ENCODE data around the gene HAUS7.

DNA sequence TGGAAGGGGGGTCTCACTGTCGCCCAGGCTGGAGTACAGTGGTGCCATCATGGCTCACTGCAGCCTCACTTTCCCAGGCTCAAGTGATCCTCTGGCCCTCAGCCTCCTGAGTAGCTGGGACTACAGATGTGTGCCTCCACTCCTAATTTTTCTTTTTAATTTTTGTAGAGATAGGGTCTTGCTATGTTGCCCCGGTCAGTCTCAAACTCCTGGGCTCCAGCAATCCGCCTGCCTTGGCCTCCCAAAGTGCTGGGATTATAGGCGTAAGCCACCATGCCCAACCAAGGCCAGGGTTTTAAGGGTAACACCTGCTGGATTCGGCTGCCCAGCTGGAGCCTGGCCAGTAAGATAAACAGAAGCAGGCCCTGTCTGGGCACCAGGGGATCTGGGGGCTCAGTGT lies 27.9 kb downstream of the HAUS7 start:
- TF ChIP-seq, protein P1, sequence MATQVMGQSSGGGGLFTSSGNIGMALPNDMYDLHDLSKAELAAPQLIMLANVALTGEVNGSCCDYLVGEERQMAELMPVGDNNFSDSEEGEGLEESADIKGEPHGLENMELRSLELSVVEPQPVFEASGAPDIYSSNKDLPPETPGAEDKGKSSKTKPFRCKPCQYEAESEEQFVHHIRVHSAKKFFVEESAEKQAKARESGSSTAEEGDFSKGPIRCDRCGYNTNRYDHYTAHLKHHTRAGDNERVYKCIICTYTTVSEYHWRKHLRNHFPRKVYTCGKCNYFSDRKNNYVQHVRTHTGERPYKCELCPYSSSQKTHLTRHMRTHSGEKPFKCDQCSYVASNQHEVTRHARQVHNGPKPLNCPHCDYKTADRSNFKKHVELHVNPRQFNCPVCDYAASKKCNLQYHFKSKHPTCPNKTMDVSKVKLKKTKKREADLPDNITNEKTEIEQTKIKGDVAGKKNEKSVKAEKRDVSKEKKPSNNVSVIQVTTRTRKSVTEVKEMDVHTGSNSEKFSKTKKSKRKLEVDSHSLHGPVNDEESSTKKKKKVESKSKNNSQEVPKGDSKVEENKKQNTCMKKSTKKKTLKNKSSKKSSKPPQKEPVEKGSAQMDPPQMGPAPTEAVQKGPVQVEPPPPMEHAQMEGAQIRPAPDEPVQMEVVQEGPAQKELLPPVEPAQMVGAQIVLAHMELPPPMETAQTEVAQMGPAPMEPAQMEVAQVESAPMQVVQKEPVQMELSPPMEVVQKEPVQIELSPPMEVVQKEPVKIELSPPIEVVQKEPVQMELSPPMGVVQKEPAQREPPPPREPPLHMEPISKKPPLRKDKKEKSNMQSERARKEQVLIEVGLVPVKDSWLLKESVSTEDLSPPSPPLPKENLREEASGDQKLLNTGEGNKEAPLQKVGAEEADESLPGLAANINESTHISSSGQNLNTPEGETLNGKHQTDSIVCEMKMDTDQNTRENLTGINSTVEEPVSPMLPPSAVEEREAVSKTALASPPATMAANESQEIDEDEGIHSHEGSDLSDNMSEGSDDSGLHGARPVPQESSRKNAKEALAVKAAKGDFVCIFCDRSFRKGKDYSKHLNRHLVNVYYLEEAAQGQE (IDR thresholded peaks at IDR 0.05; ENCODE audit: low read depth) = no peak
- TF ChIP-seq, protein P2, sequence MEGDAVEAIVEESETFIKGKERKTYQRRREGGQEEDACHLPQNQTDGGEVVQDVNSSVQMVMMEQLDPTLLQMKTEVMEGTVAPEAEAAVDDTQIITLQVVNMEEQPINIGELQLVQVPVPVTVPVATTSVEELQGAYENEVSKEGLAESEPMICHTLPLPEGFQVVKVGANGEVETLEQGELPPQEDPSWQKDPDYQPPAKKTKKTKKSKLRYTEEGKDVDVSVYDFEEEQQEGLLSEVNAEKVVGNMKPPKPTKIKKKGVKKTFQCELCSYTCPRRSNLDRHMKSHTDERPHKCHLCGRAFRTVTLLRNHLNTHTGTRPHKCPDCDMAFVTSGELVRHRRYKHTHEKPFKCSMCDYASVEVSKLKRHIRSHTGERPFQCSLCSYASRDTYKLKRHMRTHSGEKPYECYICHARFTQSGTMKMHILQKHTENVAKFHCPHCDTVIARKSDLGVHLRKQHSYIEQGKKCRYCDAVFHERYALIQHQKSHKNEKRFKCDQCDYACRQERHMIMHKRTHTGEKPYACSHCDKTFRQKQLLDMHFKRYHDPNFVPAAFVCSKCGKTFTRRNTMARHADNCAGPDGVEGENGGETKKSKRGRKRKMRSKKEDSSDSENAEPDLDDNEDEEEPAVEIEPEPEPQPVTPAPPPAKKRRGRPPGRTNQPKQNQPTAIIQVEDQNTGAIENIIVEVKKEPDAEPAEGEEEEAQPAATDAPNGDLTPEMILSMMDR (IDR thresholded peaks at IDR 0.05 in 2 of 3, conservative IDR thresholded peaks at IDR 0.05 in 1 of 3; ENCODE audit: borderline replicate concordance in 1 of 3, insufficient read depth in 1 of 3, low read depth in 2 of 3, low read length in 2 of 3) = no peak
- TF ChIP-seq, protein P3, sequence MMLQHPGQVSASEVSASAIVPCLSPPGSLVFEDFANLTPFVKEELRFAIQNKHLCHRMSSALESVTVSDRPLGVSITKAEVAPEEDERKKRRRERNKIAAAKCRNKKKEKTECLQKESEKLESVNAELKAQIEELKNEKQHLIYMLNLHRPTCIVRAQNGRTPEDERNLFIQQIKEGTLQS (IDR thresholded peaks at IDR 0.05) = no peak
- TF ChIP-seq JUND (IDR thresholded peaks at IDR 0.05) = no peak
- no peak for TF ChIP-seq EZH2 (IDR thresholded peaks at IDR 0.05)
- no peak for TF ChIP-seq POLR2AphosphoS5 (IDR thresholded peaks at IDR 0.05; ENCODE audit: low read depth, low read length)
- no peak for TF ChIP-seq TCF7L2 (IDR thresholded peaks at IDR 0.05; ENCODE audit: borderline replicate concordance, extremely low read depth, insufficient read depth, insufficient read length)

All from HCT116 (cell line).